ENCODE data around the gene NUDT4.

Gene NUDT4

GRCh38 chr12:93377252-93378195 is at the start of gene NUDT4:
Gene NUDT4, plus strand, starts transcription at chr12:93377925. Its CDS starts 398 bp downstream, at chr12:93378323.
- DNase-seq: peak; percentile 85

- no peak for DNase-seq
Observed at GRCh38 chr12:93333054-93333453, 44.7 kb upstream of the NUDT4 start.

- no peak for DNase-seq
Observed at GRCh38 chr12:93333828-93334227, 43.9 kb upstream of the NUDT4 start.

DNA sequence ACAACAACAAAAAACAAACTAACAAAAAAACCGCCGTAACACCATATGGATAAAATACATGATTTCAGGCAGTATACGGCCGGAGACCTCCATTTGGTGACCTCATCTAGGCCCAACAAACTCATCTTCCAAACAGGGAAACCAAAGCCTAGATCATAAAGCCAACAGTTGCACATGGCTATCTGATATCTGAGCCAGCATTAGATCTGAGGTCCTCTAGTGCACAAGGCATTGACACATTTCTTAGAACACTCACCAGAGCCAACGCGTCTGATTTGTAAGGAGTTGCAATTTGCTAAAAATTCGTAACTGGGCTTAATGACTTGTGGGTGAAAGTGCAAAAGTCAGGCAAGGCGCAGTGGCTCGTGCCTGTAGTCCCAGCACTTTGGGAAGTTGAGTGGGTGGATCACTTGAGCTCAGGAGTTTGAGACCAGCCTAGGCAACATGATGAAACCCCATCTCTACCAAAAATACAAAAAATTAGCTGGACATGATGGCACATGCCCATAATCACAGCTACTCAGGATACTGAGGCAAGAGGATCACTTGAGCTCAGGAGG is 42.0 kb upstream of the NUDT4 start:
- no peak for DNase-seq

DNA sequence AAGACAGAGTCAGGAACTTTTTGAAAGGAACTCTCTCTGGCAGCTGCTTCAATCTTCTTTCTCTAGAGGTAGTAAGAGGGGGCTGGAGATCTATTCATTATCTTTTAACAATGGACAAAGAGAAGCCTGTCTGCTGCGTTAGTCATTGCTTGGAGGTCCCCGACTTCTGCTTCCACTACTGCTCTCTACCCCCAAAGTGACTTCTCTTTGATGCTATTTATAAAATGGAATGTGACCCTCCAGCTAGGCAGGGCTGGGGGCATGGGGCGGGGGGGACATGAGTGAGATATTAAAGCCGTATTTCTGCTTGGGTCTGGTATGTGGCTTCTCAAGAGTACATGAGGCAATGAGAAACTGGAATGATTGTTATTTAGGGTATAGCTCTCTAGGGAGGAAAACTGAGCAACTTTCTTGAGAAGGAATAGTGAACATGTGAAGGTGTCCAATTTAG is 41.4 kb upstream of the NUDT4 start:
- no peak for DNase-seq

DNA sequence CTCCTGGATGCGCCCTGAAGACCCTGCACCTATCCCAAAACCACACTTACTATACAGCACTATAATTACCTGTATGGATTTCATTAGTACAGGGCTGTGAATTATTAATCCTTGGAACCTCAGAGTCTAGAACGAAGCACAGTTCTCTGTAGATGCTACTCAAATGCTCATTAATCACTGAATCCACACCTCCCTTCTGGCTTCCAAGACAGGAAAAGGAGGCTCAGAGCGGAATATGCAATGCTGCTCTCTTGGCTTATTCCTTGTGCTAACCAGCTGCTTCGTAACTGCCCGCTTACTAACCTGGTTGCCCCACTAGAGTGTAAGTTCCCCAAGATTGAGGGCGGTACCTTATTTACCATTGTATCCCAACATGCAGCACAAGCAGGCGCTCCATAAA is 39.1 kb upstream of the NUDT4 start:
- DNase-seq: no peak

DNA sequence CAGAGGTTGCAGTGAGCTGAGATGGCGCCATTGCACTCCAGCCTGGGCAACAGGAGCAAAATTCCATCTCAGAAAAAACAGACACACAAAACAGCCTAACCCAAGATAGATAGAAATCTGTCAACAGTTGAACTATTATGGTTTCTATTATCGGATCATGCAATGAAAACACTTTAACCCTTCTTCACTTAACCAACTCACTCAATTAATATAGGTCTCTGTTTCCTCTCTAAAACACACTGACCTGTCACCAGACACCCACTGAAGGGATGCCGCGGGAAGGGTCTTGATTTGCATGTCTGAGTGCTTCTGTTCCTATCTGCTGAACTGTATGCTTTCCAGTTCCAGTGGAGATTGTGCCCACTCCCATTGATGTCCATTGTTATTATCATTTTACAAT is 38.0 kb upstream of the NUDT4 start:
- no peak for DNase-seq

GRCh38 chr12:93341409-93342049 is 36.2 kb upstream of the NUDT4 start:
- no peak for DNase-seq

DNA sequence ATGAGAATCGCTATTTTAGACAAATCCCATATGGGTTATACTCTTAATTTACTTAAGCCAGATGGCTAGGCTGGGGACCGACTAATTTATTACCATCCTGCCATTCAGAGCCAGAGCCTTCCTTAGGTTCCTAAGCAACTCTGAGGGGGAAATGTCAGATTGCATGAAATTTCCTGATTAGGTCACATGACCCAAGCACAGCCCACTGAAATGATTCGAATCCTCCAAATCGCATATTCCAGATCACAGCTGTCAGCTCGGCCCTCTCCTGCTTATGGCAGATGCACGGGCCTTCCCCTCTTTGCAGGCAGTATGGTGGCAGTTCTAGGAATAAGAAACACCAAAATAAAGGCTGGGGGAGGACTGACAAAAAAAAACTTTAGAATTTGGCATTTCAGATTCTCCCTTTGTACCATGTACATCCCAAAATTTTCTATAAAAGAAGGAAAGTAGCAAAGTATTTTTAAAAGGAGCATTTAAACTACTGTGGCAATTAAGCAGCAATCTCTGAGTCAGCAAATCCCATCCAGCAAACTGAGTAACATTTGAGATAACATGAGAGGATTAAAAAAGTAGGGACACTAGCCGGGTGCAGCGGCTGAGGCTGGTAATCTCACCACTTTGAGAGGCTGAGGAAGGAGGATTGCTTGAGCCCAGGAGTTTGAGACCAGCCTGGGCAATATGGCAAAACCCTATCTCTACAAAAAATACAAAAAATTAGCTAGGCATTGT is 30.5 kb upstream of the NUDT4 start:
- DNase-seq: no peak

DNA sequence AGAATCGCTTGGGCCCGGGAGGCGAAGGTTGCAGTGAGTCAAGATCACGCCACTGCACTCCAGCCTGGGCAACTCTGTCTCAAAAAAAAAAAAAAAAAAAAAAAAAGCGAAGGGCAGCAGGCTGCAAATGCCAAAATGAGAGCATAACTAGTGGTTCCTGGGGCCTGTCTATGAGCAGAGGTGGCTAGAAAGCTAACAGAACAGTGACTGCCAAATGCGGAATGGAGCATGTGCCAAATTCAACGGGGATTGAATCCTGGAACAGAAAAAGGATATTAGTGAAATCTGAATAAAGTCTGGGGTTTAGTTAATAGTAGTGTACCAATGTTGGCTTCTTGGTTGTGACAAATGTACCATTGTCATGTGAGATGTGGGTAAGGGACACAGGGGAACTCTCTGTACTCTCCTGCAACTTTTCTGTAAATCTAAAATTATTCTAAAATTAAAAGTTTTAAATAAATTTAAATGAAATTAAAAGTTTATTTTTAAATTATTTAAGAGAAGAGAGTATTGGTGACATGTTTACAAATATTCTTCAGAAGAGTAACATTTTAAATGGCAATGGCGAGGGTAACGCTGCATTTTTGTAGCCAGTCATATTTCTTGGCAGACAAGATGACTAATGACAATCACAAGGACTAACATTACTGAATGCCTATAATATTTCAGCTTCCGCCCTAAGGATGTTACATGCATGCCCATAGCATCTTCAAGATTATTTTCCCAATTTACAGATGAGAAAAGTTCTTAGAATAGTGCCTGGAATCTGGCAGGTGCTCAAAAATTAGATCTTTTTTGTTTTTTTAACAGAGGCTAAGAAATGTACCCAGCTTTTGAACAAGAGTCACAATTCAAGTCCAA is 28.9 kb upstream of the NUDT4 start:
- DNase-seq: no peak

DNA sequence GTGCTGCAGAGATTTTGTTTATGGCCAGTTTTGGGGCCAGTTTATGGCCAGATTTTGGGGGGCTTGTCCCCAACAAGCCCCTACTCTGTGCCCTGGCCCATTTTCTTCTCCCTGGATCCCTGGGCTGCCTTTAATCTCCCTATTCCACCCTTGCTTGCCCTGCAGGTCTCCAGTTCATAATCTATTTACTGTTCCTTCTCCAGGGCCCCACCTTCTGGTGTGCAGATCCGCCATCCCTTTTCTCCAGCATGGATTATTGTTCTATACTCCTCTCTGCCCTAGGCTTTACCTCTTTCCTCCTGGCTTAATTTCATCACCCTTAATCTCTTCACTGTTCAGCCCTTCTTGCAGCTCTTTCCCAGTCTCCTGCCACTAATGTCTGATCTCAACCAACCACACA is 26.0 kb upstream of the NUDT4 start:
- no peak for DNase-seq

- DNase-seq: no peak
Observed at GRCh38 chr12:93352321-93352720, 25.4 kb upstream of the NUDT4 start.

DNA sequence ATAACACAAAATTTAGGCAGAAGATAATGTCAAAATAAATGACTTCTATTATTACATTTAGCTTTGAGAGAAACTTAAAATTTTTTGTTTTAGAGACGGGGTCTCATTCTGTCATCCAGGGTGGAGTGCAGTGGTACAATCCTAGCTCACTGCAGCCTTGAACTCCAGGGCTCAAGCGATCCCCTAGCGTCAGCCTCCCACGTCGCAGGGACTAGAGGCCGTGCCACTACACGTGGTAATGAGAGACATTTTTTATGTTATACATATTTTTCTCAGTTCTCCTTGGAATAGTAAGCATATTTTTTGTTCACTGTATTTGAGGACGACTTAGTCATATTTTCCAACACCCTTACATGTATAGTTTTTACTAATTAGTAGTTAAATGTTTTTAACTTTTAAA is 21.5 kb upstream of the NUDT4 start:
- DNase-seq: no peak

DNA sequence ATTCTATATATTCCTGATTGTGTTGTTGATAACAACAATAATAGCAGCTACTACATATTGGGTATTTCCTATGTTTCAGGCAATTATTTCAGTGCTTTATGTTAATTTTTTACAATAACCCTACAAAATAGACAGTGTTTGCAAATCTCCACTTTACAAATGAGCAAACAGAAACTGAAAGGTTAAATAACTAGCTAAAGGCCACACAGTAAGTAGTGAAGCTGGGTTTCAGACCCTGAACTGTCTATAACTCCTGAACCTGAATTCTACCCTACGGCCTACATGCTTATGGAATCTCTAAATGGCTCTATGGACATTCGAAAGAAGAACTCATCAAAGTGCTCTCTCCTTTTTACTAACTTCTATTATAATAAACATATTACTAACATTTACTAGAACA is 19.7 kb upstream of the NUDT4 start:
- DNase-seq: no peak

DNA sequence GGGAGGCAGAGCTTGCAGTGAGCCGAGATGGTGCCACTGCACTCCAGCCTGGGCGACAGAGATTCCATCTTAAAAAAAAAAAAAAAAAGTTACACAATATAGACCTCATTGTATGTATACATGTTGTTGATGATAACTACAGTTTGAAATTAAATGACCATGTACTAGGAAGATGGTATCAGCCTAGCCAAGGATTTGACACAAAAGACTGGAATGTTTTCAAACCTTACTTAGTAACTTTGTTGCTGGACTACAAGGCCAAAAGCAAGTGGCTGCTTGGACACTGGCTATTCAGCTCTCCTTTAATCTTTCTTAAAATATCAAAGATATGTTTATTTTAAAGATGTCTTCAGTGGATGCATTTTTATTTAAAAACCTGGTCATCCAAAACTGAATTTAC is 18.9 kb upstream of the NUDT4 start:
- DNase-seq: no peak

- no peak for DNase-seq
Observed at GRCh38 chr12:93360688-93361087, 17.0 kb upstream of the NUDT4 start.

DNA sequence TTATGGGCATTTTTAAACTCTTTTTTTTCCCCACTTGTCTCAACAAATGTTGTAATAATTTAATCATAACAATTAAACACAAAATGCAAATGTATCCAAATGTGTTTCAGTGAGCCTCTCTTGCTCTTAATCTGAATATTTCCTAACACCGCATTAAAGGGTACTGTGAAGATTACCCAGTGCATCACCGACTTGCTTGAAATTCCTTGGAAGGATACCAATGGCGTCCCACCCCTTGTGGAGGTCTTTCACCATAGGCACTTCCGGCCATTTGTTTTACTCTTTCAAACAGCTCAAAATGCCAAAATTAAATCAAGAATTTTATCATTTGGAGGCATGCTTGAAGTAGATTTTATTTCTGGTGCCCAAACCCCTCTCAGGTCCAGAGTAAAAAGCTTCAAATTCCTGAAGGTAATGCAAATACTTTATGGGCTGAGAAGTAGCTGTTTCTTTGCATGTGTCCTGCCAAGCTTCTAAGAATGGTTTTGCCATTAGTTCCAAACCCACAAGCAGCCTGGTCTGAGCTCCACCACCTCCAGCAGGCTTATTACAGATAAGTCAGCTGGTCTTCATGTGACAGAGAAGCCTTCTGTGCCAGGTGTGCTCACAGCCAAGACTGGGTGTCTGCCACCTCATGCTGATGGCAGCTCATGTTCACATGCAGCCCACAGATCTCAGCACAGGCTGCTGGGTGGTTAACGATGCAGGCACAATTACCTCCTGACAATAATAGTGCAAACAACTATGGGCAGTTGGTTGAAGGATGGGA is 16.4 kb upstream of the NUDT4 start:
- no peak for DNase-seq

- no peak for DNase-seq
Observed at GRCh38 chr12:93363841-93364297, 13.9 kb upstream of the NUDT4 start.

DNA sequence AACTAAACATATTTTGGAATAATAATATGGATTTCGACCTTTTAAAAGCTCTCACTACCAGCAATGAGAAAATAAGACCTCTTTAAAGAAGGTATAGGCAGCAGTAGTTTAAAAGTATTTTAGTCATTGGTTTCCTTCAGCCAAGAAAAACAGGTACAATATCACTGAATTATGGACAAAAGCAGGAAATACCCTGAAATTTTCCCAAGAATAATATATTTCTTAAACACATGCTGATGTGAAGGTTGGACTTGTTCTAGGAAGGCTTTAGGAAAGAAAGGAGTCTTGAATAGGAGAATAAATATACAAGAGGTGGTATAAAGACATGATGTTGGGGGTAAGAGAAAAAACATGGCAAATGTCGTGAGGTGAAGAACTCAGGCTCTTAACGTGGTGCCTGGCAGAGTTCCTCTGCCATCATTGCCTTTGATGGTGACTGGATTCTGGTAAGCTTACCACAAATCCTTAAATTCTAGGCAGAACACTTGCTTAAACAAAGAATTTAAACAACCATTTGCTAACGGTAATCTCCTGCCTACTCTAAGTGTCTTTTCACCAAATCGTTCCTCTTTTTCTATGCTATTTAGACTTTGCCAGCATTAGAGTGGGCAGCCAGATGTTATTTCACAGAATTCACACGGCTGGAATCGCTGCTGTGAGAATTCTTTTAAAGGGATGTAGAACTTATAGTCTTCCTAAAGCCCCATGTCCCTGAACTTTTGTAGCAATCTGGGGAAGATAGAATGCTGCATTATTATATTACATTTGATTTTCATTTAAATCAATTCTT is 11.9 kb upstream of the NUDT4 start:
- DNase-seq: no peak

- no peak for DNase-seq
Observed at GRCh38 chr12:93366422-93366821, 11.3 kb upstream of the NUDT4 start.
